OCI-LY1 (cell line): ENCODE measurements around the gene HMGXB3.

Experiments
- H2AFZ ChIP-seq: fragments of 200-600 bp; sonication (generic), shearing (Covaris generic); 2 replicates; pipeline ENCODE4 v1.6.0; 2014; ENCODE audit warnings: antibody characterized with exemption, mild to moderate bottlenecking, low read length
- H3F3A ChIP-seq: fragments of 200-600 bp; sonication (generic), shearing (Covaris generic); 2 replicates; pipeline ENCODE4 v1.6.0; 2014; ENCODE audit warnings: mild to moderate bottlenecking, antibody characterized with exemption, low read length, moderate library complexity; ENCODE audit not compliant: insufficient read depth
- H3K27ac ChIP-seq: fragments of 200-600 bp; sonication (generic); 2 replicates; pipeline ENCODE4 v1.5.1; 2014; ENCODE audit warnings: low read length, mixed run types, mild to moderate bottlenecking, low read depth; ENCODE audit not compliant: poor library complexity, severe bottlenecking
- H3K27me3 ChIP-seq: fragments of 200-600 bp; sonication (generic); 2 replicates; pipeline ENCODE4 v1.6.0; 2014; ENCODE audit warnings: antibody characterized with exemption, mild to moderate bottlenecking, low read length, moderate library complexity; ENCODE audit not compliant: insufficient read depth
- H3K36me3 ChIP-seq: fragments of 200-600 bp; sonication (generic); 2 replicates; pipeline ENCODE4 v1.6.1; 2014; ENCODE audit warnings: mild to moderate bottlenecking, antibody characterized with exemption, low read length, moderate library complexity, mixed read lengths; ENCODE audit not compliant: insufficient read depth
- H3K4me1 ChIP-seq: fragments of 200-600 bp; sonication (generic); 2 replicates; pipeline ENCODE4 v1.5.1; 2014; ENCODE audit warnings: mild to moderate bottlenecking, low read length, moderate library complexity; ENCODE audit not compliant: insufficient read depth, severe bottlenecking
- H3K4me2 ChIP-seq: fragments of 200-600 bp; sonication (generic), shearing (Covaris generic); 2 replicates; pipeline ENCODE4 v1.6.1; 2014; ENCODE audit warnings: low read length
- H3K4me3 ChIP-seq: fragments of 200-600 bp; sonication (generic); 2 replicates; pipeline ENCODE4 v1.5.1; 2014; ENCODE audit warnings: low read length, low read depth, mild to moderate bottlenecking, mixed read lengths; ENCODE audit not compliant: poor library complexity, severe bottlenecking
- H3K79me2 ChIP-seq: fragments of 200-600 bp; shearing (Covaris generic); 2 replicates; pipeline ENCODE4 v1.6.1; 2016; ENCODE audit warnings: mixed run types, low read length, mixed read lengths; ENCODE audit not compliant: insufficient read depth
- H3K9ac ChIP-seq: fragments of 200-600 bp; sonication (generic), shearing (Covaris generic); 2 replicates; pipeline ENCODE4 v1.6.1; 2014; ENCODE audit warnings: mild to moderate bottlenecking, low read length, mixed read lengths
- H3K9me2 ChIP-seq: fragments of 200-600 bp; sonication (generic), shearing (Covaris generic); 2 replicates; pipeline ENCODE4 v1.6.1; 2014; ENCODE audit warnings: low read depth, mild to moderate bottlenecking, low read length, mixed read lengths
- H3K9me3 ChIP-seq: fragments of 200-600 bp; shearing (Covaris generic); 2 replicates; pipeline ENCODE4 v1.6.1; 2014; ENCODE audit warnings: low read length, mixed read lengths
- H4K20me1 ChIP-seq: fragments of 200-600 bp; sonication (generic), shearing (Covaris generic); 2 replicates; pipeline ENCODE4 v1.6.0; 2016; ENCODE audit warnings: mild to moderate bottlenecking, low read length; ENCODE audit not compliant: insufficient read depth
- EZH2 ChIP-seq: fragments of 200-600 bp; sonication (generic), shearing (Covaris generic); IDR thresholded peaks from 2 replicates; pipeline ENCODE4 v1.8.0; 2017; ENCODE audit warnings: borderline replicate concordance, mixed run types, mild to moderate bottlenecking, antibody characterized with exemption, low read length, moderate library complexity, mixed read lengths
- TF ChIP-seq, protein P1 (sequence below): fragments of 200-600 bp; sonication (generic), shearing (Covaris generic); IDR thresholded peaks from 2 replicates; pipeline ENCODE4 v1.5.1; 2017; ENCODE audit warnings: mild to moderate bottlenecking, antibody characterized with exemption, low read length, moderate library complexity, mixed read lengths

The HMGXB3 gene

DNA sequence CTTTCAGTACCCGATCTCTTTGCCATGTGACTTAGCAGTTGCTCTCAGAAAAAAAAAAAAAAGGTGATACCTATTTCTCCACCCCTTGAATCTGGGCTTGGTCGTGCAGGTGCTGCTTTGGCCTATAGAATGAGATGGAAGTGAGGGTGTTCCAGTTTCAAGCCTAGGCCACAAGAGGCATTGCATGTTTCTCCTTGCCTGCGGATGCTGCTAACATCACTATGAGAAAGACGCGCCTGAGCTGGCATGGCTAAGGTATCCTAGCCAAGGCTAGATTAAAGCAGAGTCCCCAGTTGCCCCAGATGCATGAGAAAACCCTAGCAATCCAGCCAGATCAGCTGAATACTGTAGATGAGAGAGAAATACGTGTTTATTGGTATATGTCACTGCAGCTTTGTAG, 100.5 kb downstream of the HMGXB3 start:
- no peaks in the 10 kb centered on the region for H3K9me2 ChIP-seq
- no peaks in the 10 kb centered on the region for H3F3A ChIP-seq
- no peak overlapping the region for H3K4me2 ChIP-seq
- no peaks in the 10 kb centered on the region for H3K36me3 ChIP-seq
- TF ChIP-seq, protein P1, sequence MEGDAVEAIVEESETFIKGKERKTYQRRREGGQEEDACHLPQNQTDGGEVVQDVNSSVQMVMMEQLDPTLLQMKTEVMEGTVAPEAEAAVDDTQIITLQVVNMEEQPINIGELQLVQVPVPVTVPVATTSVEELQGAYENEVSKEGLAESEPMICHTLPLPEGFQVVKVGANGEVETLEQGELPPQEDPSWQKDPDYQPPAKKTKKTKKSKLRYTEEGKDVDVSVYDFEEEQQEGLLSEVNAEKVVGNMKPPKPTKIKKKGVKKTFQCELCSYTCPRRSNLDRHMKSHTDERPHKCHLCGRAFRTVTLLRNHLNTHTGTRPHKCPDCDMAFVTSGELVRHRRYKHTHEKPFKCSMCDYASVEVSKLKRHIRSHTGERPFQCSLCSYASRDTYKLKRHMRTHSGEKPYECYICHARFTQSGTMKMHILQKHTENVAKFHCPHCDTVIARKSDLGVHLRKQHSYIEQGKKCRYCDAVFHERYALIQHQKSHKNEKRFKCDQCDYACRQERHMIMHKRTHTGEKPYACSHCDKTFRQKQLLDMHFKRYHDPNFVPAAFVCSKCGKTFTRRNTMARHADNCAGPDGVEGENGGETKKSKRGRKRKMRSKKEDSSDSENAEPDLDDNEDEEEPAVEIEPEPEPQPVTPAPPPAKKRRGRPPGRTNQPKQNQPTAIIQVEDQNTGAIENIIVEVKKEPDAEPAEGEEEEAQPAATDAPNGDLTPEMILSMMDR = no peak
- no peak for TF ChIP-seq EZH2
- 0 out of 2 replicates have a peak, but pooled peaks cover 2% of the 10 kb centered on the region for H3K9me3 ChIP-seq
- no peaks in the 10 kb centered on the region for H3K4me1 ChIP-seq
- H3K4me3 ChIP-seq = no peak overlapping the region
- H3K9ac ChIP-seq = no peak overlapping the region
- H3K27me3 ChIP-seq = no peaks in the 10 kb centered on the region
- H3K27ac ChIP-seq = no peak overlapping the region
- H2AFZ ChIP-seq = no peak overlapping the region
- H4K20me1 ChIP-seq = no peaks in the 10 kb centered on the region
- H3K79me2 ChIP-seq = no peaks in the 10 kb centered on the region
